Activated CD4-positive, alpha-beta memory T cell treated with anti-CD3 and anti-CD28 coated beads, Interleukin-2, amount 10 ng/mL, durations not matched to agents 7 days and 5 days (primary cell): ENCODE measurements around the gene RFC1. TPM values are rescaled to one million over a fixed set of nuclear protein-coding genes. Genes with fewer than 3 reads are reported as not detected.
"Not testable (repeated sequence)": the region's sequence is repeated elsewhere in the genome, so short reads cannot be mapped to it uniquely, and the experiment has no call there.

Experiments used
- CTCF ChIA-PET: fragments of 350-600 bp; sonication (Branson Sonifier 250); formaldehyde crosslinking; loops from one replicate; lab custom pipeline; 2021; ENCODE audit warnings: antibody characterized with exemption, inconsistent platforms; lab: Charles Lee
- POLR2A ChIA-PET: fragments of 350-600 bp; sonication (Branson Sonifier 250); formaldehyde crosslinking; loops from one replicate; lab custom pipeline; 2021; ENCODE audit warnings: antibody characterized with exemption; lab: Charles Lee
- DNase-seq: peaks from one replicate; pipeline ENCODE4 v3.0.0-alpha.2; 2020
- H3K27ac Mint-ChIP-seq: one replicate; pipeline ENCODE4 v1.8.0; 2021; ENCODE audit warnings: mild to moderate bottlenecking, mixed read lengths
- H3K27me3 Mint-ChIP-seq: one replicate; pipeline ENCODE4 v1.8.0; 2021; ENCODE audit warnings: mixed read lengths
- H3K36me3 Mint-ChIP-seq: one replicate; pipeline ENCODE4 v1.8.0; 2021; ENCODE audit warnings: low read depth, mixed read lengths
- H3K4me1 Mint-ChIP-seq: one replicate; pipeline ENCODE4 v1.8.0; 2021; ENCODE audit warnings: mixed read lengths
- H3K4me3 Mint-ChIP-seq: one replicate; pipeline ENCODE4 v1.8.0; 2021; ENCODE audit warnings: mild to moderate bottlenecking, mixed read lengths
- H3K9me3 Mint-ChIP-seq: one replicate; pipeline ENCODE4 v1.8.0; 2021; ENCODE audit warnings: mixed read lengths
- total RNA-seq, 2 experiments: library from RNA; stranded (reverse); gene quantifications; one replicate each; pipeline ENCODE4 v1.2.3, GENCODE V29; 2021

The RFC1 gene
- total RNA-seq, 2 experiments from 2014 or later, result 72.2 to 72.6 TPM

DNA sequence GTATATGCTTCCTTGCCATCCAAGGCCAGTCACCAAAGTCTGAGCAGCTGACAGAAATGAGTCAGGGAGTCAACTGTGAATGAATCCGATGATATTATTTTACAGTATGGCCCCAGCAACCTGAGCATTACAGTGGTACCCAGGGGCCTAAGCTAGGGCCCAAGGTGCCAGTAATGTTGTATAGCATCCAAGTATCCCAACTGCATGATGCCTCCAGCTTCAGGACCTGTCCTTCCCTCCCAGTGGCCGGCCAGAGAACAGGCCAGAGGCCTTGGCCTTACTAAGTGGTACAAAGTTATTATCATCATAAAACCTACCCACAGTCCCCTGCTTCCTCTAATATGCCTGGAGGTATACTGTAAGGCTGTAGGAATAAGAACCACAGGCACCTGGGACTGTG is 79.9 kb downstream of the RFC1 start:
- Mint-ChIP-seq H3K4me1 (peaks cover 22% of the 10 kb centered on the region), H3K9me3 (no peaks in the 10 kb centered on the region), H3K4me3 (no peak overlapping the region), H3K27ac (no peak overlapping the region), H3K36me3 (peaks cover 59% of the 10 kb centered on the region), H3K27me3 (no peaks in the 10 kb centered on the region)
- DNase-seq, result no peak
- CTCF ChIA-PET, result interaction anchor here (1.3 to 2.1 kb wide), 2 partner anchors 9 to 43 kb away, joined by 3 to 5 read pairs; no protein-coding TSS in a partner anchor
- POLR2A ChIA-PET, result interaction anchor here (2.1 kb wide), 1 partner anchor 173 kb away, joined by 6 read pairs; the partner anchor contains the start of genes LIAS and RPL9

- H3K9me3 Mint-ChIP-seq, result no peaks in the 10 kb centered on the region
- H3K4me3 Mint-ChIP-seq, result no peak overlapping the region
- no peak for DNase-seq
- no peaks in the 10 kb centered on the region for H3K27me3 Mint-ChIP-seq
- POLR2A ChIA-PET, result interaction anchor here (2.1 kb wide), 1 partner anchor 173 kb away, joined by 6 read pairs; the partner anchor contains the start of genes LIAS and RPL9
- H3K4me1 Mint-ChIP-seq, result peaks cover 22% of the 10 kb centered on the region
- H3K27ac Mint-ChIP-seq, result peak overlapping the region; percentile 2
- H3K36me3 Mint-ChIP-seq, result peaks cover 55% of the 10 kb centered on the region
- CTCF ChIA-PET, result interaction anchor here (1.3 to 2.1 kb wide), 2 partner anchors 9 to 43 kb away, joined by 3 to 5 read pairs; no protein-coding TSS in a partner anchor
Measured at GRCh38 chr4:39285853-39286252, 80.3 kb downstream of the RFC1 start.

DNA sequence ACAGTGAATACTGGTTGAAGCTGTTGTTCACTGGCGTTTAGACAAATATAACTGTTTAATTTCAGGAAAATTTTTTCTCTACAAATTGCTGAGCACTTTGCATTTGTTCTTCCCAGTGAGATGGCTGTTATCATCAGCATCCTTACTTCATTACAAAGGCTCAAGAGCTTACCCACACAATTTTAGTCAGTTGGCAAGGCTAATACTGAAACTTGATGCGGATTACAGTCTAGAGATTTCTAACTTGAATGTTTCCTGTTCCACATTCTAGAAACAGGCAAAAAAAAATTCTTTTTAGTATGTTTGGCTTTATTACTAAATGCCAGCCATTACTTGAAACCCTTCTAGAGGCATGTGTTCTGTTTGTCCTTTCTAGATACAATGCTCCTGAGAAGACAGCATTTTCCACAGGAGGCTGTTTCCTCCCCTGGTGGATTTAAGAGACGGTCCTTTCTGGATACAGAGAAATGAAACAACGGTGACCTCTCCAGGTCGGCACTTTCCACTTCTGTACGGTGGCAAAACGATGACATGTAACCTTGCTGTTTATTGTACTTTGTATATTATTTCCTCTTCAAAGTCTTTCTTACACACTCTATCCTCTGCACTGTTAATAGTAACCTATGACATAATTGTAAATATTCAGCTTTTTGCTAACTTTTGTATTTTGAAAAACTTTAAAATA is 80.9 kb downstream of the RFC1 start:
- Mint-ChIP-seq H3K27me3 (no peaks in the 10 kb centered on the region), H3K4me3 (no peak overlapping the region), H3K4me1 (peaks cover 22% of the 10 kb centered on the region), H3K27ac (peak overlapping the region; percentile 2), H3K36me3 (peaks cover 51% of the 10 kb centered on the region), H3K9me3 (no peaks in the 10 kb centered on the region)
- CTCF ChIA-PET, result interaction anchor here (1.3 to 2.1 kb wide), 2 partner anchors 8 to 44 kb away, joined by 3 to 5 read pairs; no protein-coding TSS in a partner anchor
- DNase-seq, result no peak
- POLR2A ChIA-PET, result interaction anchor here (1.2 to 2.1 kb wide), 2 partner anchors 9 to 174 kb away, joined by 3 to 6 read pairs; partner anchors contain the start of genes LIAS and RPL9

DNA sequence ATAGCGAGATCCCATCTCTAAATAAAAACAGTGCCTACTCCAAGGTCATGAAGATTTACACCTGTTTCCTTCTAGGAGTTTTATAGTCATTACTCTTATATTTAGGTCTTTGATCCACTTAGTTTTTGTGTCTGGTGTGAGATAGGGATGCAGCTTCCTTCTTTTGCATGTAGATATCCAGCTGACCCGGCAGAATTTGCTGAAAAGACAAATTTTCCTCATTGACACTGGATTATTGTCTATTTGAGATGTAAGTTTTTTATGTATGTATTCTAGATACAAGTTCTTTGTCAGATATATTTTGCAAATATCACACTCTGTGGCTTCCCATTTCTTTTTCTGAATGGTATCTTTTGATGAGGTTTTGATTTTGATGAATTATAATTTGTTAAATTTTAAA is 85.4 kb downstream of the RFC1 start:
- no peaks in the 10 kb centered on the region for H3K27me3 Mint-ChIP-seq
- H3K4me1 Mint-ChIP-seq, result peaks cover 8% of the 10 kb centered on the region
- POLR2A ChIA-PET, result interaction anchor here (0.6 kb wide), 1 partner anchor 477 kb away, joined by 3 read pairs; no protein-coding TSS in a partner anchor
- no peak for DNase-seq
- H3K36me3 Mint-ChIP-seq, result peaks cover 20% of the 10 kb centered on the region
- H3K4me3 Mint-ChIP-seq, result no peak overlapping the region
- no peak overlapping the region for H3K27ac Mint-ChIP-seq
- CTCF ChIA-PET, result no interaction called here
- no peaks in the 10 kb centered on the region for H3K9me3 Mint-ChIP-seq

GRCh38 chr4:39279416-39279815 is 86.7 kb downstream of the RFC1 start:
- ChIA-PET POLR2A (no interaction called here), CTCF (no interaction called here)
- Mint-ChIP-seq H3K27ac (no peak overlapping the region), H3K27me3 (no peaks in the 10 kb centered on the region), H3K4me1 (peaks cover 1% of the 10 kb centered on the region), H3K4me3 (no peak overlapping the region), H3K36me3 (peaks cover 12% of the 10 kb centered on the region), H3K9me3 (no peaks in the 10 kb centered on the region)
- no peak for DNase-seq

- H3K36me3 Mint-ChIP-seq, result peaks cover 6% of the 10 kb centered on the region
- H3K4me3 Mint-ChIP-seq, result no peak overlapping the region
- ChIA-PET CTCF (interaction anchor here (1.6 kb wide), 1 partner anchor 37 kb away, joined by 3 read pairs; no protein-coding TSS in a partner anchor), POLR2A (interaction anchor here (0.5 kb wide), 1 partner anchor 136 kb away, joined by 3 read pairs; no protein-coding TSS in a partner anchor)
- H3K27ac Mint-ChIP-seq, result no peak overlapping the region
- DNase-seq, result no peak
- no peaks in the 10 kb centered on the region for H3K4me1 Mint-ChIP-seq
- H3K9me3 Mint-ChIP-seq, result no peaks in the 10 kb centered on the region
- H3K27me3 Mint-ChIP-seq, result no peaks in the 10 kb centered on the region
Measured at GRCh38 chr4:39278476-39278875, 87.7 kb downstream of the RFC1 start.

DNA sequence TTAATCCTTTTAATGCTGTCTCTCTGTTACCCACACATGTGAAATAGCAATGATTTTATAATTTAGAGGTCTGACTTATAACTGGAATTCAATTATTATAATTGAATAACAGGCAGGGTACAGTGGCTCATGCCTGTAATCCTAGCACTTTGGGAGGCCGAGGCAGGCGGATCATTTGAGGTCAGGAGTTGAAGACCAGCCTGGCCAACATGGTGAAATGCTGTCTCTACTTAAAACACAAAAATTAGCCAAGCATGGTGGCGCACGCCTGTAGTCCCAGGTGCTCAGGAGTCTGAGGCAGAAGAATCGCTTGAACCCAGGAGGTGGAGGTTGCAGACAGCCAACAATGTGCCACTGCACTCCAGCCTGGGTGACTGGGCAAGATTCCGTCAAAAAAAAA is 88.5 kb downstream of the RFC1 start:
- CTCF ChIA-PET, result interaction anchor here (0.9 to 1.8 kb wide), 4 partner anchors 8 to 1048 kb away, joined by 3 to 5 read pairs (median 3); no protein-coding TSS in a partner anchor
- H3K27ac Mint-ChIP-seq, H3K4me3 Mint-ChIP-seq, H3K9me3 Mint-ChIP-seq, DNase-seq, H3K27me3 Mint-ChIP-seq, H3K4me1 Mint-ChIP-seq, POLR2A ChIA-PET: not testable (repeated sequence)
- peaks cover 11% of the 10 kb centered on the region for H3K36me3 Mint-ChIP-seq

GRCh38 chr4:39274503-39274902 is 91.7 kb downstream of the RFC1 start:
- Mint-ChIP-seq H3K4me1 (no peaks in the 10 kb centered on the region), H3K4me3 (no peak overlapping the region), H3K27me3 (no peaks in the 10 kb centered on the region), H3K36me3 (peaks cover 11% of the 10 kb centered on the region), H3K9me3 (no peaks in the 10 kb centered on the region), H3K27ac (no peak overlapping the region)
- CTCF ChIA-PET, result no interaction called here
- no peak for DNase-seq
- POLR2A ChIA-PET, result no interaction called here

DNA sequence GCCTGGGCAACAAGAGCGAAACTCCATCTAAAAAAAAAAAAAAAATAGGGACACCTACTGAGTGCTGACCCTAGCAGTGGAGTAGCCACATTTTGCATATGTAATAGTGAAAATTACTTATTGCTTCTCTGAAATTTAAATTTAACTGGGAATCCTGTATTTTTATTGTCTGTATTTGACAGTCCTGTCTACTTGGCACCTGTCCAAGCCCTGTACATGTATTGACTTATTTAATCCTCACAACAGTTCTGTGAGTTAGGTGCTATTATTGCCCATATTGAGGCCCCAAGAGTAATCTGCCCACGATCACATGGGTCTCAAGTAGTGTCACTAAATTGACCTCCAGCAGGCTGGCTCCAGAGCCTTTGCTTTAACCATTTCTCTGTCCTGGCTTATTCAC is 102.3 kb downstream of the RFC1 start:
- Mint-ChIP-seq H3K27me3 (no peaks in the 10 kb centered on the region), H3K27ac (no peak overlapping the region), H3K4me3 (no peak overlapping the region), H3K36me3 (peaks cover 2% of the 10 kb centered on the region), H3K9me3 (no peaks in the 10 kb centered on the region), H3K4me1 (no peaks in the 10 kb centered on the region)
- POLR2A ChIA-PET, result no interaction called here
- CTCF ChIA-PET, result no interaction called here
- DNase-seq, result no peak

GRCh38 chr4:39259571-39260330 is 106.4 kb downstream of the RFC1 start:
- Mint-ChIP-seq H3K27ac (no peak overlapping the region), H3K36me3 (peaks cover 2% of the 10 kb centered on the region), H3K4me3 (no peak overlapping the region), H3K4me1 (no peaks in the 10 kb centered on the region), H3K27me3 (no peaks in the 10 kb centered on the region), H3K9me3 (no peaks in the 10 kb centered on the region)
- POLR2A ChIA-PET, result no interaction called here
- no peak for DNase-seq
- CTCF ChIA-PET, result no interaction called here

GRCh38 chr4:39256436-39256835 is 109.7 kb downstream of the RFC1 start:
- Mint-ChIP-seq H3K36me3 (peaks cover 2% of the 10 kb centered on the region), H3K9me3 (no peaks in the 10 kb centered on the region), H3K4me3 (no peak overlapping the region), H3K4me1 (no peaks in the 10 kb centered on the region), H3K27ac (no peak overlapping the region), H3K27me3 (no peaks in the 10 kb centered on the region)
- ChIA-PET CTCF (no interaction called here), POLR2A (no interaction called here)
- DNase-seq, result no peak

- Mint-ChIP-seq H3K36me3 (peaks cover 2% of the 10 kb centered on the region), H3K4me3 (no peak overlapping the region), H3K4me1 (no peaks in the 10 kb centered on the region), H3K9me3 (no peaks in the 10 kb centered on the region), H3K27ac (no peak overlapping the region), H3K27me3 (no peaks in the 10 kb centered on the region)
- ChIA-PET CTCF (no interaction called here), POLR2A (no interaction called here)
- DNase-seq, result no peak
Measured at GRCh38 chr4:39255871-39256270, 110.3 kb downstream of the RFC1 start.

DNA sequence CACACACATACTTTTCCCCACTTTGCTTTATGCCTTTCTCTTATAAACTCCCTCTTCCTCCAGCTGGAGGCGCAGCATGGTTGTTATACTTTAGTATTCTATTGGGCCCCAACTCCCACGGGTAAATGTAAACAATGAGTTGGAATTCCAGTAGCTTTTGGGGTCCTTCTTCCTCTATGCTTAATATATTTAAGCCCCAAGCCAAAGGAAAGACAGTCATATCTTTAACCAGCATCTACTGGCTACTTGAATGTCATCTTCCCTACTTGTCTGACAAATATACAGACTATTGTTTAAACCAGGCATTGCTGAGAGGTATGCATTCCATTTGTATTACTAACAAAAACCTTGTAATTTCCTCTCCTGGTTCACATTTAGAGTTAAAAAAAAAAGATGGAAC is 110.9 kb downstream of the RFC1 start:
- DNase-seq, result no peak
- POLR2A ChIA-PET, result no interaction called here
- Mint-ChIP-seq H3K9me3 (no peaks in the 10 kb centered on the region), H3K27me3 (no peaks in the 10 kb centered on the region), H3K36me3 (peaks cover 2% of the 10 kb centered on the region), H3K4me3 (no peak overlapping the region), H3K27ac (no peak overlapping the region), H3K4me1 (no peaks in the 10 kb centered on the region)
- CTCF ChIA-PET, result no interaction called here
